Measurements from ENCODE around the gene NCR3LG1. TPM values are rescaled to one million over a fixed set of nuclear protein-coding genes. Genes with fewer than 3 reads are reported as not detected.

The NCR3LG1 gene
- total and polyA plus RNA-seq, 4 experiments from 2014 or later = 0.30 to 3.4 (median 3.1) TPM; not detected in 1

- Mint-ChIP-seq H3K4me3 (no peak overlapping the region), H3K27ac (peak overlapping the region in 4 of 7 donors; percentile 6 to 56 (median 42)), H3K9me3 (no peaks in the 10 kb centered on the region), H3K4me1 (peaks cover 5 to 11% (median 6%) of the 10 kb centered on the region in 4 donors), H3K36me3 (peaks cover 22 to 31% of the 10 kb centered on the region in 2 donors), H3K27me3 (no peaks in the 10 kb centered on the region)
- H3K27me3 ChIP-seq (ENCODE audit: insufficient read depth, low read length) = no peaks in the 10 kb centered on the region
- intact Hi-C loops (cut with micrococcal nuclease) = no loop called here
- no peaks in the 10 kb centered on the region for H3K36me3 ChIP-seq (ENCODE audit: insufficient read depth, low read length)
- POLR2A ChIA-PET (ENCODE audit: partially characterized antibody) = no interaction called here
- no peaks in the 10 kb centered on the region for H3K9me3 ChIP-seq (ENCODE audit: control insufficient read depth in 1 of 2, low read length in 2 of 2)
- no peak overlapping the region for H3K27ac ChIP-seq (ENCODE audit: low read depth, low read length)
- CTCF ChIA-PET (ENCODE audit: partially characterized antibody) = interaction anchor here (0.5 kb wide), 1 partner anchor 92 kb away, joined by 3 read pairs; no protein-coding TSS in a partner anchor
- H3K4me1 ChIP-seq (ENCODE audit: insufficient read depth, low read length) = no peaks in the 10 kb centered on the region
- peak in 2 of 5 donors; percentile 7 to 8 for DNase-seq
- no peak overlapping the region for H3K4me3 ChIP-seq (ENCODE audit: low read length in 2 of 2)
These were observed 17.6 kb upstream of the NCR3LG1 start for GRCh38 chr11:17333799-17334586.

- no peak for DNase-seq
- Histone ChIP-seq H3K4me1 (ENCODE audit: insufficient read depth, low read length) (no peaks in the 10 kb centered on the region), H3K36me3 (ENCODE audit: insufficient read depth, low read length) (no peaks in the 10 kb centered on the region), H3K4me3 (ENCODE audit: low read length in 2 of 2) (no peak overlapping the region), H3K27me3 (ENCODE audit: insufficient read depth, low read length) (no peaks in the 10 kb centered on the region), H3K9me3 (ENCODE audit: control insufficient read depth in 1 of 2, low read length in 2 of 2) (no peaks in the 10 kb centered on the region), H3K27ac (ENCODE audit: low read depth, low read length) (no peak overlapping the region)
- Mint-ChIP-seq H3K4me3 (no peak overlapping the region), H3K27me3 (no peaks in the 10 kb centered on the region), H3K36me3 (no peaks in the 10 kb centered on the region), H3K4me1 (no peaks in the 10 kb centered on the region), H3K9me3 (no peaks in the 10 kb centered on the region), H3K27ac (no peak overlapping the region)
- POLR2A ChIA-PET (ENCODE audit: partially characterized antibody) = no interaction called here
- intact Hi-C loops (cut with micrococcal nuclease) = no loop called here
- CTCF ChIA-PET (ENCODE audit: partially characterized antibody) = no interaction called here
These were observed 8.3 kb upstream of the NCR3LG1 start for GRCh38 chr11:17343257-17343656.

- Mint-ChIP-seq H3K36me3 (no peaks in the 10 kb centered on the region), H3K4me1 (no peaks in the 10 kb centered on the region), H3K27me3 (no peaks in the 10 kb centered on the region), H3K4me3 (no peak overlapping the region), H3K9me3 (no peaks in the 10 kb centered on the region), H3K27ac (no peak overlapping the region)
- ChIA-PET POLR2A (ENCODE audit: partially characterized antibody) (no interaction called here), CTCF (ENCODE audit: partially characterized antibody) (no interaction called here)
- H3K4me1 ChIP-seq (ENCODE audit: insufficient read depth, low read length) = no peaks in the 10 kb centered on the region
- H3K4me3 ChIP-seq (ENCODE audit: low read length in 2 of 2) = no peak overlapping the region
- no peaks in the 10 kb centered on the region for H3K9me3 ChIP-seq (ENCODE audit: control insufficient read depth in 1 of 2, low read length in 2 of 2)
- H3K27ac ChIP-seq (ENCODE audit: low read depth, low read length) = no peak overlapping the region
- H3K27me3 ChIP-seq (ENCODE audit: insufficient read depth, low read length) = no peaks in the 10 kb centered on the region
- no peaks in the 10 kb centered on the region for H3K36me3 ChIP-seq (ENCODE audit: insufficient read depth, low read length)
- no peak for DNase-seq
- intact Hi-C loops (cut with micrococcal nuclease) = no loop called here
These were observed 7.7 kb upstream of the NCR3LG1 start for GRCh38 chr11:17343907-17344306.

GRCh38 chr11:17347676-17348075 is 3.9 kb upstream of the NCR3LG1 start:
- Mint-ChIP-seq H3K4me1 (peaks cover 8 to 24% (median 12%) of the 10 kb centered on the region in 4 donors), H3K4me3 (no peak overlapping the region), H3K36me3 (peaks cover 0 to 3% of the 10 kb centered on the region in 2 donors), H3K27me3 (peaks cover 0 to 1% of the 10 kb centered on the region in 2 donors), H3K9me3 (no peaks in the 10 kb centered on the region), H3K27ac (no peak overlapping the region)
- Histone ChIP-seq H3K36me3 (ENCODE audit: insufficient read depth, low read length) (no peaks in the 10 kb centered on the region), H3K4me3 (ENCODE audit: low read length in 2 of 2) (no peak overlapping the region), H3K27ac (ENCODE audit: low read depth, low read length) (no peak overlapping the region), H3K27me3 (ENCODE audit: insufficient read depth, low read length) (no peaks in the 10 kb centered on the region), H3K4me1 (ENCODE audit: insufficient read depth, low read length) (peaks cover 13% of the 10 kb centered on the region), H3K9me3 (ENCODE audit: control insufficient read depth in 1 of 2, low read length in 2 of 2) (no peaks in the 10 kb centered on the region)
- no peak for DNase-seq
- ChIA-PET CTCF (ENCODE audit: partially characterized antibody) (interaction anchor here (0.7 to 1.3 kb wide), 4 partner anchors 13 to 607 kb away, joined by 3 to 7 read pairs (median 4); no protein-coding TSS in a partner anchor), POLR2A (ENCODE audit: partially characterized antibody) (interaction anchor here (1.0 kb wide), 1 partner anchor 71 kb away, joined by 3 read pairs; the partner anchor contains the start of gene NUCB2)
- intact Hi-C loops (cut with micrococcal nuclease) = no loop called here

- H3K27me3 Mint-ChIP-seq = peaks cover 0 to 1% of the 10 kb centered on the region in 2 donors
- H3K9me3 Mint-ChIP-seq = peaks cover 0 to 3% (median 0%) of the 10 kb centered on the region in 8 donors
- H3K4me1 Mint-ChIP-seq = peaks cover 17 to 44% (median 28%) of the 10 kb centered on the region in 4 donors
- H3K4me3 Mint-ChIP-seq = peak overlapping the region; percentile 83 to 98 (median 93)
- no peak for DNase-seq
- peaks cover 0 to 6% of the 10 kb centered on the region in 2 donors for H3K36me3 Mint-ChIP-seq
- ChIA-PET POLR2A (ENCODE audit: partially characterized antibody) (no interaction called here), CTCF (ENCODE audit: partially characterized antibody) (interaction anchor here (1.3 kb wide), 1 partner anchor 20 kb away, joined by 4 read pairs; no protein-coding TSS in a partner anchor)
- Histone ChIP-seq H3K9me3 (ENCODE audit: control insufficient read depth in 1 of 2, low read length in 2 of 2) (no peaks in the 10 kb centered on the region), H3K4me3 (ENCODE audit: low read length in 2 of 2) (no peak overlapping the region), H3K36me3 (ENCODE audit: insufficient read depth, low read length) (no peaks in the 10 kb centered on the region), H3K27ac (ENCODE audit: low read depth, low read length) (no peak overlapping the region), H3K27me3 (ENCODE audit: insufficient read depth, low read length) (no peaks in the 10 kb centered on the region), H3K4me1 (ENCODE audit: insufficient read depth, low read length) (peaks cover 29% of the 10 kb centered on the region)
- peak overlapping the region in 6 of 7 donors; percentile 9 to 90 (median 68) for H3K27ac Mint-ChIP-seq
- intact Hi-C loops (cut with micrococcal nuclease) = loop anchor here (5.0 kb wide), 1 partner anchor 273 kb away; the partner anchor contains the start of gene RPS13
These were observed 987 bp upstream of the NCR3LG1 start for GRCh38 chr11:17350455-17351171.

- H3K9me3 Mint-ChIP-seq = peaks cover 0 to 3% (median 0%) of the 10 kb centered on the region in 8 donors
- H3K27me3 ChIP-seq (ENCODE audit: insufficient read depth, low read length) = no peaks in the 10 kb centered on the region
- H3K27ac Mint-ChIP-seq = peak overlapping the region; percentile 49 to 90 (median 69)
- H3K27me3 Mint-ChIP-seq = peaks cover 0 to 1% of the 10 kb centered on the region in 2 donors
- H3K27ac ChIP-seq (ENCODE audit: low read depth, low read length) = no peak overlapping the region
- peak in 1 of 5 donors; percentile 6 for DNase-seq
- CTCF ChIA-PET (ENCODE audit: partially characterized antibody) = no interaction called here
- peaks cover 0 to 6% of the 10 kb centered on the region in 2 donors for H3K36me3 Mint-ChIP-seq
- H3K36me3 ChIP-seq (ENCODE audit: insufficient read depth, low read length) = no peaks in the 10 kb centered on the region
- H3K4me1 Mint-ChIP-seq = peaks cover 17 to 44% (median 28%) of the 10 kb centered on the region in 4 donors
- no peaks in the 10 kb centered on the region for H3K9me3 ChIP-seq (ENCODE audit: control insufficient read depth in 1 of 2, low read length in 2 of 2)
- peak overlapping the region; percentile 83 to 98 (median 93) for H3K4me3 Mint-ChIP-seq
- H3K4me3 ChIP-seq (ENCODE audit: low read length in 2 of 2) = peak overlapping the region; percentile 29 to 51
- intact Hi-C loops (cut with micrococcal nuclease) = loop anchor here (5.0 kb wide), 1 partner anchor 274 kb away; the partner anchor contains the start of gene RPS13
- POLR2A ChIA-PET (ENCODE audit: partially characterized antibody) = no interaction called here
- peaks cover 29% of the 10 kb centered on the region for H3K4me1 ChIP-seq (ENCODE audit: insufficient read depth, low read length)
These were observed 459 bp upstream of the NCR3LG1 start for GRCh38 chr11:17351172-17351509.

All from CD4-positive, alpha-beta memory T cell (primary cell).